HCT116 (cell line): ENCODE results near the gene NAPEPLD. TPM values are rescaled to one million over a fixed set of nuclear protein-coding genes. Genes with fewer than 3 reads are reported as not detected.

Source experiments
- ATAC-seq: fragments of 200-7000 bp; cut with Tn5 transposase; 2 replicates; pipeline ENCODE4 v1.9.1; 2020; ENCODE audit warnings: mild to moderate bottlenecking, moderate library complexity
- BruUV-seq: library from RNA; stranded (reverse); fragments of 400-500 nt; replicated peaks from 2 replicates; lab custom pipeline; 2021; lab: Mats Ljungman, UMichigan
- CTCF ChIA-PET: fragments of 300-600 bp; sonication (Branson Sonifier 250); formaldehyde crosslinking; loops from one replicate; lab custom pipeline; 2021; ENCODE audit warnings: antibody characterized with exemption; lab: Charles Lee
- POLR2A ChIA-PET: fragments of 300-600, 350-600 bp; sonication (Branson Sonifier 250); formaldehyde crosslinking; loops from one replicate; lab custom pipeline; 2021; ENCODE audit warnings: antibody characterized with exemption; lab: Charles Lee
- RAD21 ChIA-PET, 2 experiments: fragments of 300-600 bp; sonication (Branson Sonifier 250); formaldehyde crosslinking; loops; one replicate each; lab custom pipeline; 2023; ENCODE audit warnings: low total read pairs in 2 of 2; ENCODE audit not compliant: uncharacterized antibody in 2 of 2, unreplicated experiment in 2 of 2, low non-redundant PET in 1 of 2; lab: Charles Lee
- DNase-seq: peaks from one replicate; pipeline ENCODE4 v3.0.0-alpha.2; 2010; ENCODE audit warnings: low read depth, low spot score
- H2AFZ ChIP-seq: fragments of 200-600 bp; shearing (Covaris generic), sonication (generic); 2 replicates; pipeline ENCODE4 v1.6.1; 2017; ENCODE audit warnings: low read depth, mixed run types, mixed read lengths, antibody characterized with exemption, low read length; ENCODE audit not compliant: poor library complexity, severe bottlenecking
- H3K27ac ChIP-seq: 2 replicates; pipeline ENCODE4 v1.5.1; 2012; ENCODE audit warnings: low read depth, low read length
- H3K27me3 ChIP-seq: fragments of 200-600 bp; sonication (generic); 2 replicates; pipeline ENCODE4 v1.6.1; 2016; ENCODE audit warnings: mixed run types, low read length, mixed read lengths; ENCODE audit not compliant: insufficient read depth
- H3K36me3 ChIP-seq, 2 experiments: fragments of 200-500 bp in 1 of 2; fragments of 200-600 bp in 1 of 2; sonication (Bioruptor generic) in 1 of 2; sonication (generic) in 1 of 2; 2 replicates each; pipeline versions ENCODE4 v1.5.1 to v1.6.1; 2014 to 2016; ENCODE audit warnings: low read length in 2 of 2, inconsistent platforms in 1 of 2, mixed read lengths in 1 of 2, mixed run types in 1 of 2; ENCODE audit not compliant: insufficient read depth in 2 of 2, control insufficient read depth in 1 of 2
- H3K4me1 ChIP-seq, 2 experiments: fragments of 200-600 bp in 1 of 2; sonication (generic) in 1 of 2; 2 replicates each; pipeline versions ENCODE4 v1.5.1 to v1.6.1; 2012 to 2017; ENCODE audit warnings: low read length in 2 of 2, inconsistent platforms in 1 of 2, mild to moderate bottlenecking in 1 of 2, mixed read lengths in 1 of 2, mixed run types in 1 of 2, moderate library complexity in 1 of 2; ENCODE audit not compliant: insufficient read depth in 2 of 2, control insufficient read depth in 1 of 2
- H3K4me2 ChIP-seq: fragments of 200-600 bp; sonication (generic); 2 replicates; pipeline ENCODE4 v1.6.1; 2017; ENCODE audit warnings: mixed run types, low read length, mixed read lengths
- H3K4me3 ChIP-seq, 2 experiments: fragments of 200-600 bp in 1 of 2; sonication (generic) in 1 of 2; replicated peaks in 1 of 2; 2 replicates each; pipeline ENCODE4 v1.5.1; 2011 to 2016; ENCODE audit warnings: low read length in 2 of 2, control low read depth in 1 of 2, low read depth in 1 of 2, mild to moderate bottlenecking in 1 of 2, mixed read lengths in 1 of 2, mixed run types in 1 of 2
- H3K79me2 ChIP-seq: fragments of 200-600 bp; sonication (generic); 2 replicates; pipeline ENCODE4 v1.6.1; 2017; ENCODE audit warnings: mild to moderate bottlenecking, mixed run types, low read length, moderate library complexity, mixed read lengths; ENCODE audit not compliant: insufficient read depth
- H3K9ac ChIP-seq: fragments of 200-600 bp; sonication (generic); 2 replicates; pipeline ENCODE4 v1.6.1; 2016; ENCODE audit warnings: low read length, mixed read lengths
- H3K9me2 ChIP-seq: fragments of 200-600 bp; sonication (generic), shearing (Covaris generic); 2 replicates; pipeline ENCODE4 v1.6.1; 2017; ENCODE audit warnings: mixed run types, mild to moderate bottlenecking, moderate library complexity; ENCODE audit not compliant: insufficient read depth
- H3K9me3 ChIP-seq, 2 experiments: fragments of 200-500 bp in 1 of 2; fragments of 200-600 bp in 1 of 2; sonication (Bioruptor generic) in 1 of 2; sonication (generic) in 1 of 2; 2 replicates each; pipeline ENCODE4 v1.6.1; 2014 to 2017; ENCODE audit warnings: low read length in 2 of 2, mixed read lengths in 2 of 2, inconsistent platforms in 1 of 2, low read depth in 1 of 2, mild to moderate bottlenecking in 1 of 2, mixed run types in 1 of 2, moderate library complexity in 1 of 2; ENCODE audit not compliant: control insufficient read depth in 1 of 2, insufficient read depth in 1 of 2
- H4K20me1 ChIP-seq: fragments of 200-600 bp; sonication (generic), shearing (Covaris generic); 2 replicates; pipeline ENCODE4 v1.6.1; 2017; ENCODE audit warnings: mixed run types, mild to moderate bottlenecking, moderate library complexity; ENCODE audit not compliant: insufficient read depth
- CBX3 ChIP-seq: IDR thresholded peaks from 2 replicates; pipeline ENCODE4 v1.6.1; 2012; ENCODE audit warnings: low read depth
- CEBPB ChIP-seq: IDR thresholded peaks from 2 replicates; pipeline ENCODE4 v1.6.1; 2012; ENCODE audit warnings: low read depth
- EGR1 ChIP-seq: IDR thresholded peaks from 2 replicates; pipeline ENCODE4 v1.6.1; 2012; ENCODE audit warnings: low read depth
- EZH2 ChIP-seq: fragments of 200-600 bp; sonication (generic); IDR thresholded peaks from 2 replicates; pipeline ENCODE4 v1.6.1; 2017; ENCODE audit warnings: antibody characterized with exemption, mixed run types
- EZH2phosphoT487 ChIP-seq: fragments of 200-600 bp; IDR thresholded peaks from 2 replicates; pipeline ENCODE4 v1.6.1; 2018; ENCODE audit warnings: antibody characterized with exemption, borderline replicate concordance
- JUND ChIP-seq: IDR thresholded peaks from 2 replicates; pipeline ENCODE4 v1.6.1; 2012
- POLR2AphosphoS5 ChIP-seq: IDR thresholded peaks from 2 replicates; pipeline ENCODE4 v1.6.1; 2011; ENCODE audit warnings: mild to moderate bottlenecking, low read depth, low read length, moderate library complexity
- RAD21 ChIP-seq: IDR thresholded peaks from 2 replicates; pipeline ENCODE4 v1.6.1; 2012; ENCODE audit warnings: low read depth, mild to moderate bottlenecking
- SP1 ChIP-seq: IDR thresholded peaks from 2 replicates; pipeline ENCODE4 v1.6.1; 2012; ENCODE audit warnings: low read depth
- SRF ChIP-seq: IDR thresholded peaks from 2 replicates; pipeline ENCODE4 v1.6.1; 2012; ENCODE audit warnings: low read depth
- TCF7L2 ChIP-seq: IDR thresholded peaks from 2 replicates; pipeline ENCODE4 v1.7.0; 2011; ENCODE audit warnings: borderline replicate concordance, inconsistent platforms; ENCODE audit not compliant: insufficient read depth, insufficient read length; ENCODE audit errors: extremely low read depth
- ZNF274 ChIP-seq: fragments of 200-500 bp; sonication (Bioruptor generic); IDR thresholded peaks from 2 replicates; pipeline ENCODE4 v1.6.1; 2014; ENCODE audit warnings: mild to moderate bottlenecking, low read depth, low read length, inconsistent platforms
- intact Hi-C: fragments of 100-400 bp; cut with micrococcal nuclease; formaldehyde crosslinking; loops from 2 replicates; pipeline ENCODE4 v1.10.0; 2022
- total RNA-seq: library from RNA; stranded (reverse); gene quantifications from one replicate; pipeline ENCODE4 v1.2.1, GENCODE V29; 2021; ENCODE audit not compliant: unreplicated experiment
- TF ChIP-seq, protein P1 (sequence below): IDR thresholded peaks from 2 replicates; pipeline ENCODE4 v1.6.1; 2012; ENCODE audit warnings: low read depth
- TF ChIP-seq, protein P2 (sequence below): IDR thresholded peaks from 2 replicates; pipeline ENCODE4 v1.6.1; 2012
- TF ChIP-seq, protein P3 (sequence below), 3 experiments: fragments of 200-600 bp in 1 of 3; sonication (generic) in 1 of 3; IDR thresholded peaks in 2 of 3; conservative IDR thresholded peaks in 1 of 3; 2 replicates each; pipeline ENCODE4 v1.5.1; 2012 to 2017; ENCODE audit warnings: low read depth in 2 of 3, low read length in 2 of 3, antibody characterized with exemption in 1 of 3, borderline replicate concordance in 1 of 3, control low read depth in 1 of 3, mild to moderate bottlenecking in 1 of 3, mixed read lengths in 1 of 3, mixed run types in 1 of 3, moderate library complexity in 1 of 3; ENCODE audit not compliant: insufficient read depth in 1 of 3

NAPEPLD gene
- total RNA-seq, 1 experiment from 2014 or later = 9.7 TPM

DNA sequence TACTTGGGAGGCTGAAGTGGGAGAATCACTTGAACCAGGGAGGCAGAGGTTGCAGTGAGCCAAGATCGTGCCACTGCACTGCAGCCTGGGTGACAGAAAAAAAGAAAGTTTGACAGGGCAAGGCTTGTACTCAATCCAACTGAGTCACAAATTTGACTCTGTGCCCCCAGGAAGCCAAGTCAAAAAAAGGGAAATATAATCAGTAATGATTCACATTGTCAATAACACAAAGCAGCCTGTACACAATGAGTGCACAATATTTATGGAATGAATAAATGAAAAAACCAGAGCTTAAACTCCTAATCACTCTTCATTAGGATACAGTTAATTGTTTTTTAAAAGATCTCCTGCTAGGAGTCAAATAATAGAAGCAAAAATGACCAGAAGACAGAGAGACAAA, 6.4 kb downstream of the NAPEPLD start:
- Histone ChIP-seq H3K9me2 (no peaks in the 10 kb centered on the region), H3K27ac (no peak overlapping the region), H3K4me2 (peak overlapping the region; percentile 11; the same call in 1 of the 2 replicates), H3K79me2 (peaks cover 10% of the 10 kb centered on the region), H3K4me3 (no peak overlapping the region), H3K27me3 (no peaks in the 10 kb centered on the region), H3K36me3 (no peaks in the 10 kb centered on the region), H3K9me3 (no peaks in the 10 kb centered on the region), H2AFZ (no peak overlapping the region), H4K20me1 (no peaks in the 10 kb centered on the region), H3K9ac (no peak overlapping the region), H3K4me1 (peaks cover under 1 to 8% of the 10 kb centered on the region in 2 experiments; a peak in 3 of 4 replicates)
- intact Hi-C loops = no loop called here
- ATAC-seq (no peak), DNase-seq (no peak)
- ChIA-PET RAD21 (no interaction called here), CTCF (no interaction called here), POLR2A (no interaction called here)
- BruUV-seq = no TSS peak
- TF ChIP-seq POLR2AphosphoS5 (no peak), EZH2 (no peak), RAD21 (no peak), EZH2phosphoT487 (no peak)

- no peak for TF ChIP-seq EGR1
- no peak for TF ChIP-seq JUND
- TF ChIP-seq ZNF274 = no peak
- TF ChIP-seq, protein P1, sequence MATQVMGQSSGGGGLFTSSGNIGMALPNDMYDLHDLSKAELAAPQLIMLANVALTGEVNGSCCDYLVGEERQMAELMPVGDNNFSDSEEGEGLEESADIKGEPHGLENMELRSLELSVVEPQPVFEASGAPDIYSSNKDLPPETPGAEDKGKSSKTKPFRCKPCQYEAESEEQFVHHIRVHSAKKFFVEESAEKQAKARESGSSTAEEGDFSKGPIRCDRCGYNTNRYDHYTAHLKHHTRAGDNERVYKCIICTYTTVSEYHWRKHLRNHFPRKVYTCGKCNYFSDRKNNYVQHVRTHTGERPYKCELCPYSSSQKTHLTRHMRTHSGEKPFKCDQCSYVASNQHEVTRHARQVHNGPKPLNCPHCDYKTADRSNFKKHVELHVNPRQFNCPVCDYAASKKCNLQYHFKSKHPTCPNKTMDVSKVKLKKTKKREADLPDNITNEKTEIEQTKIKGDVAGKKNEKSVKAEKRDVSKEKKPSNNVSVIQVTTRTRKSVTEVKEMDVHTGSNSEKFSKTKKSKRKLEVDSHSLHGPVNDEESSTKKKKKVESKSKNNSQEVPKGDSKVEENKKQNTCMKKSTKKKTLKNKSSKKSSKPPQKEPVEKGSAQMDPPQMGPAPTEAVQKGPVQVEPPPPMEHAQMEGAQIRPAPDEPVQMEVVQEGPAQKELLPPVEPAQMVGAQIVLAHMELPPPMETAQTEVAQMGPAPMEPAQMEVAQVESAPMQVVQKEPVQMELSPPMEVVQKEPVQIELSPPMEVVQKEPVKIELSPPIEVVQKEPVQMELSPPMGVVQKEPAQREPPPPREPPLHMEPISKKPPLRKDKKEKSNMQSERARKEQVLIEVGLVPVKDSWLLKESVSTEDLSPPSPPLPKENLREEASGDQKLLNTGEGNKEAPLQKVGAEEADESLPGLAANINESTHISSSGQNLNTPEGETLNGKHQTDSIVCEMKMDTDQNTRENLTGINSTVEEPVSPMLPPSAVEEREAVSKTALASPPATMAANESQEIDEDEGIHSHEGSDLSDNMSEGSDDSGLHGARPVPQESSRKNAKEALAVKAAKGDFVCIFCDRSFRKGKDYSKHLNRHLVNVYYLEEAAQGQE = no peak
- TF ChIP-seq, protein P2, sequence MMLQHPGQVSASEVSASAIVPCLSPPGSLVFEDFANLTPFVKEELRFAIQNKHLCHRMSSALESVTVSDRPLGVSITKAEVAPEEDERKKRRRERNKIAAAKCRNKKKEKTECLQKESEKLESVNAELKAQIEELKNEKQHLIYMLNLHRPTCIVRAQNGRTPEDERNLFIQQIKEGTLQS = no peak
- no peak for TF ChIP-seq TCF7L2
- no peak for TF ChIP-seq SP1
- TF ChIP-seq CBX3 = no peak
- TF ChIP-seq CEBPB = no peak
- TF ChIP-seq SRF = no peak
- TF ChIP-seq, protein P3, sequence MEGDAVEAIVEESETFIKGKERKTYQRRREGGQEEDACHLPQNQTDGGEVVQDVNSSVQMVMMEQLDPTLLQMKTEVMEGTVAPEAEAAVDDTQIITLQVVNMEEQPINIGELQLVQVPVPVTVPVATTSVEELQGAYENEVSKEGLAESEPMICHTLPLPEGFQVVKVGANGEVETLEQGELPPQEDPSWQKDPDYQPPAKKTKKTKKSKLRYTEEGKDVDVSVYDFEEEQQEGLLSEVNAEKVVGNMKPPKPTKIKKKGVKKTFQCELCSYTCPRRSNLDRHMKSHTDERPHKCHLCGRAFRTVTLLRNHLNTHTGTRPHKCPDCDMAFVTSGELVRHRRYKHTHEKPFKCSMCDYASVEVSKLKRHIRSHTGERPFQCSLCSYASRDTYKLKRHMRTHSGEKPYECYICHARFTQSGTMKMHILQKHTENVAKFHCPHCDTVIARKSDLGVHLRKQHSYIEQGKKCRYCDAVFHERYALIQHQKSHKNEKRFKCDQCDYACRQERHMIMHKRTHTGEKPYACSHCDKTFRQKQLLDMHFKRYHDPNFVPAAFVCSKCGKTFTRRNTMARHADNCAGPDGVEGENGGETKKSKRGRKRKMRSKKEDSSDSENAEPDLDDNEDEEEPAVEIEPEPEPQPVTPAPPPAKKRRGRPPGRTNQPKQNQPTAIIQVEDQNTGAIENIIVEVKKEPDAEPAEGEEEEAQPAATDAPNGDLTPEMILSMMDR (IDR thresholded peaks at IDR 0.05 in 2 of 3, conservative IDR thresholded peaks at IDR 0.05 in 1 of 3; ENCODE audit: borderline replicate concordance in 1 of 3, insufficient read depth in 1 of 3, low read depth in 2 of 3, low read length in 2 of 3) = no peak
- no peak for TF ChIP-seq POLR2AphosphoS5
- RAD21 ChIA-PET = no interaction called here
- H3K9me2 ChIP-seq = no peaks in the 10 kb centered on the region
- ATAC-seq (no peak), DNase-seq (no peak)
- H4K20me1 ChIP-seq = no peaks in the 10 kb centered on the region
- peaks cover 0 to 8% of the 10 kb centered on the region in 2 experiments; a peak in 2 of 4 replicates for H3K4me1 ChIP-seq
- H3K9me3 ChIP-seq = no peaks in the 10 kb centered on the region
- no peak overlapping the region for H3K4me3 ChIP-seq
- H3K9ac ChIP-seq = no peak overlapping the region
- intact Hi-C loops = no loop called here
- no peaks in the 10 kb centered on the region for H3K36me3 ChIP-seq
- no peak overlapping the region for H2AFZ ChIP-seq
- H3K27me3 ChIP-seq = no peaks in the 10 kb centered on the region
- CTCF ChIA-PET = no interaction called here
- peak overlapping the region; percentile 11; the same call in 1 of the 2 replicates for H3K4me2 ChIP-seq
- no peak overlapping the region for H3K27ac ChIP-seq
- 0 out of 2 replicates have a peak, but pooled peaks cover 5% of the 10 kb centered on the region for H3K79me2 ChIP-seq
- BruUV-seq = no TSS peak
- POLR2A ChIA-PET = no interaction called here
Measured at GRCh38 chr7:103141753-103142404, 7.0 kb downstream of the NAPEPLD start.
